ENCODE measurements around the gene SERP2. TPM values are rescaled to one million over a fixed set of nuclear protein-coding genes. Genes with fewer than 3 reads are reported as not detected.

SERP2 gene
- total RNA-seq, 1 experiment from 2014 or later, result not detected

GRCh38 chr13:44436589-44437337 is 63.1 kb downstream of the SERP2 start:
- in situ Hi-C loops (cut with HindIII; ENCODE audit: low pct_unique_long_range_greater_than_20kb, low sequenced_read_pairs), result loop anchor here (25.0 kb wide), 1 partner anchor 399 kb away; no protein-coding TSS in a partner anchor

GRCh38 chr13:44437356-44438233 is 64.0 kb downstream of the SERP2 start:
- in situ Hi-C loops (cut with HindIII; ENCODE audit: low pct_unique_long_range_greater_than_20kb, low sequenced_read_pairs), result loop anchor here (25.0 kb wide), 1 partner anchor 400 kb away; no protein-coding TSS in a partner anchor
- DNase-seq (ENCODE audit: low read depth, low spot score), result peak; percentile 73

More at GRCh38 chr13:44436589-44437337, 63.1 kb downstream of the SERP2 start:
- DNase-seq (ENCODE audit: low read depth, low spot score), result peak; percentile 94

- in situ Hi-C loops (cut with HindIII; ENCODE audit: low pct_unique_long_range_greater_than_20kb, low sequenced_read_pairs), result loop anchor here (25.0 kb wide), 1 partner anchor 401 kb away; no protein-coding TSS in a partner anchor
- DNase-seq (ENCODE audit: low read depth, low spot score), result no peak
Observed at GRCh38 chr13:44438234-44438579, 64.6 kb downstream of the SERP2 start.

- no peak for DNase-seq (ENCODE audit: low read depth, low spot score)
- in situ Hi-C loops (cut with HindIII; ENCODE audit: low pct_unique_long_range_greater_than_20kb, low sequenced_read_pairs), result loop anchor here (25.0 kb wide), 1 partner anchor 402 kb away; no protein-coding TSS in a partner anchor
Observed at GRCh38 chr13:44439452-44440024, 65.9 kb downstream of the SERP2 start.

GRCh38 chr13:44440046-44440608 is 66.5 kb downstream of the SERP2 start:
- in situ Hi-C loops (cut with HindIII; ENCODE audit: low pct_unique_long_range_greater_than_20kb, low sequenced_read_pairs), result loop anchor here (25.0 kb wide), 1 partner anchor 403 kb away; no protein-coding TSS in a partner anchor
- no peak for DNase-seq (ENCODE audit: low read depth, low spot score)

Other genes with a start within 250 kb of the SERP2 start
- 36.5 and 37.3 TPM in 2 replicates for gene TSC22D1, start 202.5 kb downstream of the SERP2 start, total RNA-seq (2014; rRNA removed; shearing (Covaris generic))

All from SK-MEL-5 (cell line).